Smooth muscle cell (in vitro differentiated cells): ENCODE results near the gene HDDC3. TPM values are rescaled to one million over a fixed set of nuclear protein-coding genes. Genes with fewer than 3 reads are reported as not detected.

Source experiments
- DNase-seq: peaks from one replicate; lab custom pipeline; 2025; ENCODE audit not compliant: unreplicated experiment; lab: John Stamatoyannopoulos, UW
- H2AFZ ChIP-seq: fragments of 200-600 bp; sonication (generic); 2 replicates; pipeline ENCODE4 v1.6.0; 2016; ENCODE audit warnings: antibody characterized with exemption, low read depth, mild to moderate bottlenecking
- H3F3A ChIP-seq: fragments of 200-600 bp; sonication (generic); 2 replicates; pipeline ENCODE4 v1.6.0; 2017; ENCODE audit warnings: antibody characterized with exemption, low read depth
- H3K27ac ChIP-seq: fragments of 200-600 bp; sonication (generic); 2 replicates; pipeline ENCODE4 v1.5.1; 2016; ENCODE audit warnings: low read depth, mild to moderate bottlenecking
- H3K27me3 ChIP-seq: fragments of 200-600 bp; sonication (generic); 2 replicates; pipeline ENCODE4 v1.6.1; 2016; ENCODE audit warnings: low read depth, mild to moderate bottlenecking
- H3K36me3 ChIP-seq: fragments of 200-600 bp; sonication (generic); 2 replicates; pipeline ENCODE4 v1.5.1; 2016; ENCODE audit warnings: low read depth
- H3K4me1 ChIP-seq: fragments of 200-600 bp; sonication (generic); 2 replicates; pipeline ENCODE4 v1.5.1; 2016; ENCODE audit warnings: low read depth
- H3K4me2 ChIP-seq: fragments of 200-600 bp; sonication (generic); 2 replicates; pipeline ENCODE4 v1.6.0; 2016; ENCODE audit warnings: mild to moderate bottlenecking
- H3K4me3 ChIP-seq: fragments of 200-600 bp; sonication (generic); 2 replicates; pipeline ENCODE4 v1.5.1; 2016; ENCODE audit warnings: mild to moderate bottlenecking
- H3K79me2 ChIP-seq: fragments of 200-600 bp; sonication (generic); 2 replicates; pipeline ENCODE4 v1.6.0; 2016; ENCODE audit warnings: low read depth, mild to moderate bottlenecking
- H3K9ac ChIP-seq: fragments of 200-600 bp; sonication (generic); 2 replicates; pipeline ENCODE4 v1.6.0; 2016; ENCODE audit warnings: low read depth
- H3K9me3 ChIP-seq: fragments of 200-600 bp; sonication (generic); replicated peaks from 2 replicates; pipeline ENCODE4 v1.5.1; 2016; ENCODE audit warnings: low read depth
- H4K20me1 ChIP-seq: fragments of 200-600 bp; sonication (generic); 2 replicates; pipeline ENCODE4 v1.6.0; 2016; ENCODE audit warnings: low read depth
- WGBS: methylation state at CpG from one replicate; pipeline ENCODE4 v1.1.7; 2016; ENCODE audit warnings: low lambda C conversion rate; 5-methylcytosine and 5-hydroxymethylcytosine counted together
- polyA plus RNA-seq: library from polyadenylated mRNA; unstranded; fragments of >200 nt; fragmentation: Nextera tagmentation; extraction: Ambion mirVana; gene quantifications from 2 replicates; pipeline ENCODE4 v1.2.1, GENCODE V29; 2016
- total RNA-seq: library from RNA; depleted of rRNA; stranded (reverse); fragments of >200 nt; gene quantifications from 2 replicates; pipeline ENCODE4 v1.2.3, GENCODE V29; 2014
- TF ChIP-seq, protein P1 (sequence below): fragments of 200-600 bp; sonication (generic); IDR thresholded peaks from 2 replicates; pipeline ENCODE4 v1.5.1; 2017; ENCODE audit warnings: borderline replicate concordance, mild to moderate bottlenecking, antibody characterized with exemption; ENCODE audit not compliant: insufficient read depth, poor library complexity, severe bottlenecking

HDDC3 gene
- total and polyA plus RNA-seq, 2 experiments from 2014 or later = 16.0 to 16.3 TPM

DNA sequence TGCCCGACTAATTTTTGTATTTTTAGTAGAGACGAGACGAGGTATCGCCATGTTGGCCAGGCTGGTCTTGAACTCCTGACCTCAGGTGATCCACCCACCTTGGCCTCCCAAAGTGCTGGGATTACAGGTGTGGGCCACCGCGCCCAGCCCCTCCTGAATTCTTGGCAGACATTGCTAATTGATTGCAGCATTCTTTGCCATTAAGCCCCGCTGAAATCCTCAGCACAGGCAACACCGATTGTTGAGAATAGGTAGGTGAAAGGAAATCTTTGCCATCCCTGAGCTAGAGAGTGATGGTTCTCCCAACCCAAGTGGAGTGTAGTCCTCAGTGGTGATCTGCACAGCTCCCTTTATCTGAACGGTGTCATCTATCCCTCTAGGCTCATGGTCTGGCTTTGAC, 27.6 kb downstream of the HDDC3 start:
- Histone ChIP-seq H3K4me2 (no peak overlapping the region), H3K27ac (no peak overlapping the region), H3K36me3 (no peaks in the 10 kb centered on the region), H3K9ac (no peak overlapping the region), H3K4me3 (no peak overlapping the region), H3F3A (peaks cover 5% of the 10 kb centered on the region), H3K9me3 (no peaks in the 10 kb centered on the region), H3K27me3 (no peaks in the 10 kb centered on the region), H2AFZ (no peak overlapping the region), H3K4me1 (peaks cover 7% of the 10 kb centered on the region), H4K20me1 (no peaks in the 10 kb centered on the region), H3K79me2 (no peaks in the 10 kb centered on the region)
- DNase-seq = no peak
- 96% methylated on average over 9 of the region's 9 CpGs for WGBS
- TF ChIP-seq, protein P1, sequence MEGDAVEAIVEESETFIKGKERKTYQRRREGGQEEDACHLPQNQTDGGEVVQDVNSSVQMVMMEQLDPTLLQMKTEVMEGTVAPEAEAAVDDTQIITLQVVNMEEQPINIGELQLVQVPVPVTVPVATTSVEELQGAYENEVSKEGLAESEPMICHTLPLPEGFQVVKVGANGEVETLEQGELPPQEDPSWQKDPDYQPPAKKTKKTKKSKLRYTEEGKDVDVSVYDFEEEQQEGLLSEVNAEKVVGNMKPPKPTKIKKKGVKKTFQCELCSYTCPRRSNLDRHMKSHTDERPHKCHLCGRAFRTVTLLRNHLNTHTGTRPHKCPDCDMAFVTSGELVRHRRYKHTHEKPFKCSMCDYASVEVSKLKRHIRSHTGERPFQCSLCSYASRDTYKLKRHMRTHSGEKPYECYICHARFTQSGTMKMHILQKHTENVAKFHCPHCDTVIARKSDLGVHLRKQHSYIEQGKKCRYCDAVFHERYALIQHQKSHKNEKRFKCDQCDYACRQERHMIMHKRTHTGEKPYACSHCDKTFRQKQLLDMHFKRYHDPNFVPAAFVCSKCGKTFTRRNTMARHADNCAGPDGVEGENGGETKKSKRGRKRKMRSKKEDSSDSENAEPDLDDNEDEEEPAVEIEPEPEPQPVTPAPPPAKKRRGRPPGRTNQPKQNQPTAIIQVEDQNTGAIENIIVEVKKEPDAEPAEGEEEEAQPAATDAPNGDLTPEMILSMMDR = no peak

DNA sequence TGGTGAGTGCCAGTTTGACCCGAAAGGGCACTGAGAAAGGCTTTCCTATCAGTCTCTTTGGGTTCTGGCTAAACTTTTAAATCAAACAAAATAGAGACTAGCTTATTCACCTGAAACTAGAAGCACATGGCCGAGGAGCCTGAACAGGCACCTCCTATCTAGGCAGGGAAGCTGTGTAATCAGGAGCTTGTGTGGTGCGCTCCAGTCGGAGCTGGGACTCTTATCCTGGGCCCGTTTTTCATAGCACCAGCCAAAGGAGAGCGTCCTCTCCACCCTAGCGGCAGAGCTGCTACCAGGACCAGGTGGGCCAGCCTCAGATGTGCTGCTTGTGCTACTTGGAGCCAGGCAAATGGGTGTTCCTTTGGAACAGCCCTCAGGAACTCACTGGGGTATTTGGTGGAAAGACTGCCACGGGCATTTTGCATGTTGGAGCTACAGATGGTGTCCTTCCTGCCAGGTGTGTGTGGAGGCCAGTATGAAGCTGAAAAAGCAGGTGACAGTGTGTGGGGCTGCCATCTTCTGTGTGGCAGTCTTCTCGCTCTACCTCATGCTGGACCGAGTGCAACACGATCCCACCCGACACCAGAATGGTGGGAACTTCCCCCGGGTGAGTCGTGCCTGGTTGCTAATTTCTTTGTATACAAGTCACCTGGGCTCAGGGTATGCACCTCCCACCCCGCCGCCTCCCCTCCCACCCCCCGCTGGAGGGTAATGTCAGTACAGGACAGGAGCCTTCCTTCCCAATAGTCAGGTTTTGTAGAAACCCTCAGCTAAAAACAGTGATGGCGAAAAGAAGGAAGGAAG, 28.4 kb downstream of the HDDC3 start:
- Histone ChIP-seq H3K4me1 (peaks cover 7% of the 10 kb centered on the region), H3K36me3 (no peaks in the 10 kb centered on the region), H3K4me3 (peak overlapping the region; percentile 68), H3K27ac (no peak overlapping the region), H3K9ac (no peak overlapping the region), H3K9me3 (no peaks in the 10 kb centered on the region), H3K27me3 (no peaks in the 10 kb centered on the region), H4K20me1 (no peaks in the 10 kb centered on the region), H2AFZ (no peak overlapping the region), H3K4me2 (peak overlapping the region; percentile 100), H3F3A (peaks cover 5% of the 10 kb centered on the region), H3K79me2 (no peaks in the 10 kb centered on the region)
- TF ChIP-seq, protein P1 = no peak
- WGBS = 46% methylated on average over 18 of the region's 18 CpGs
- no peak for DNase-seq

DNA sequence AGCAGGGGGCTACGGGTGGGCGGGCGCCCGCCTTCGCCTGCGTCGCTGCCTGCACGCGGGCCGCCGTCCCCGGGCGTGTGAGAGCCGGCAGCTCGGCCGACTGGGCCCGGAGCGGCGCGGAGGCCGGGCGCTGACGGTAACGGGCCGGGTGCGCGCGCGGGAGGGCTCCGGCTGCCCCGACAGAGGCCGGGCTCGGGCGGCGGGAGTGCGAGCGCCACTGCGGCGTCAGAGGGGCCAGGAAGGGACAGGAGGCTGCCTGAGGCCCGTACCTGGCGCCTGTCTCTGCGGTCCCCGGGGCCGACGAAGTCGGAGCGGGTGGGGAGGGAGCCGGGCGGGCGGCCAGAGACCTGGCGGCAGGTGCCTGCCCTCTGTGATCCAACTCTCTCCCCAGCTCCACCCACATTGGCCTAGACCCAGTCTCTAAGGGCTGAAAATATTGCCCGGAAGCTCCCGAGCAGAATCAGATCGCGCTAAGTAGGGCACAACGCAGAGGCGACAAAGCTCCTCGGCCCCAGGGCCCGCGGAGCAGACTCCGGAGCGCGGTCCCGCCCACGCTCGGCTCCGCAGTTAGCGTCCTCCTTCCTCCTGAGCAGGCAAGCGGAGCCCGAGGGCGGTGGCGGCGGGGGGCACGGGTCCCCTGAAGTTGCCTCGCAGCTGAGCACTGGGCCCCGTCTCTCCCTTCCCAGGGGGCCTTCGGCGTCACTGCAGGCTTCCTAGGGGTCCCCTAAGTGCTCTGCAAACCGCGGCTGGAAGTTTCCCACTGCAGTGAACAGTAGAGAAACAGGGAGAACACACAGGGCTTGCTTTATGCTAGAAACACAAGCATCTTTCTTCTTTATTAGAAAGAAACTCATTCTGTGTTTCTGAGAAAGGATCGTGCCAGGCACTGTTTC, 29.3 kb downstream of the HDDC3 start, which contains the start of gene MAN2A2:
TSS of gene MAN2A2 (plus strand) at position 463 of the 893 bp plus-strand sequence. CDS start 906 bp downstream, outside the sequence.
- Histone ChIP-seq H3K79me2 (no peaks in the 10 kb centered on the region), H3K36me3 (no peaks in the 10 kb centered on the region), H3K27ac (peak within 1 kb of the TSS; percentile 39), H3K9me3 (no peaks in the 10 kb centered on the region), H3K4me3 (peak within 1 kb of the TSS; percentile 68), H3K27me3 (no peaks in the 10 kb centered on the region), H3K4me1 (peaks cover 7% of the 10 kb centered on the region), H3F3A (peaks cover 5% of the 10 kb centered on the region), H4K20me1 (no peaks in the 10 kb centered on the region), H2AFZ (peak within 1 kb of the TSS; percentile 99), H3K9ac (peak within 1 kb of the TSS; percentile 39), H3K4me2 (peak within 1 kb of the TSS; percentile 100)
- peak; percentile 38 for DNase-seq
- TF ChIP-seq, protein P1 = no peak
- WGBS = 2% methylated on average over 47 of the region's 81 CpGs
